IPS-20b (cell line): ENCODE results near the gene NFKB2.
A peak's percentile ranks its signal among the peaks of the same experiment; 100 is the strongest.

Experiments used
- H3K27ac ChIP-seq: one replicate; pipeline ENCODE4 v1.5.1; 2013; ENCODE audit warnings: low read length
- H3K27me3 ChIP-seq: 2 replicates; pipeline ENCODE4 v1.6.1; 2013; ENCODE audit warnings: mild to moderate bottlenecking, low read length, inconsistent platforms; ENCODE audit not compliant: insufficient read depth
- H3K36me3 ChIP-seq: 2 replicates; pipeline ENCODE4 v1.6.1; 2013; ENCODE audit warnings: low read depth, mild to moderate bottlenecking, inconsistent platforms, low read length, moderate library complexity; ENCODE audit not compliant: insufficient read depth
- H3K4me1 ChIP-seq: 2 replicates; pipeline ENCODE4 v1.6.1; 2013; ENCODE audit warnings: mild to moderate bottlenecking, control low read depth, inconsistent platforms, low read length, moderate library complexity; ENCODE audit not compliant: insufficient read depth
- H3K4me3 ChIP-seq: 2 replicates; pipeline ENCODE4 v1.5.1; 2013; ENCODE audit warnings: mild to moderate bottlenecking, low read length, inconsistent platforms
- H3K9ac ChIP-seq: 2 replicates; pipeline ENCODE4 v1.6.1; 2013; ENCODE audit warnings: low read depth, mild to moderate bottlenecking, inconsistent platforms, low read length, moderate library complexity
- H3K9me3 ChIP-seq: 2 replicates; pipeline ENCODE4 v1.6.1; 2013; ENCODE audit warnings: mild to moderate bottlenecking, low read depth, low read length, inconsistent platforms; ENCODE audit not compliant: insufficient read depth

The NFKB2 gene

GRCh38 chr10:102411341-102412255 lies 16.1 kb downstream of the NFKB2 start:
- no peak overlapping the region for H3K27ac ChIP-seq
- no peaks in the 10 kb centered on the region for H3K9me3 ChIP-seq
- no peak overlapping the region for H3K9ac ChIP-seq
- H3K27me3 ChIP-seq, result peaks cover 72% of the 10 kb centered on the region
- H3K4me1 ChIP-seq, result peaks cover 6% of the 10 kb centered on the region
- peak overlapping the region; percentile 63; the same call in 1 of the 2 replicates for H3K4me3 ChIP-seq
- H3K36me3 ChIP-seq, result no peaks in the 10 kb centered on the region

- Histone ChIP-seq H3K4me1 (peaks cover 6% of the 10 kb centered on the region), H3K27ac (no peak overlapping the region), H3K9ac (no peak overlapping the region), H3K4me3 (no peak overlapping the region), H3K9me3 (no peaks in the 10 kb centered on the region), H3K36me3 (no peaks in the 10 kb centered on the region), H3K27me3 (peaks cover 65% of the 10 kb centered on the region)
Observed at GRCh38 chr10:102412293-102412692, 16.8 kb downstream of the NFKB2 start.

DNA sequence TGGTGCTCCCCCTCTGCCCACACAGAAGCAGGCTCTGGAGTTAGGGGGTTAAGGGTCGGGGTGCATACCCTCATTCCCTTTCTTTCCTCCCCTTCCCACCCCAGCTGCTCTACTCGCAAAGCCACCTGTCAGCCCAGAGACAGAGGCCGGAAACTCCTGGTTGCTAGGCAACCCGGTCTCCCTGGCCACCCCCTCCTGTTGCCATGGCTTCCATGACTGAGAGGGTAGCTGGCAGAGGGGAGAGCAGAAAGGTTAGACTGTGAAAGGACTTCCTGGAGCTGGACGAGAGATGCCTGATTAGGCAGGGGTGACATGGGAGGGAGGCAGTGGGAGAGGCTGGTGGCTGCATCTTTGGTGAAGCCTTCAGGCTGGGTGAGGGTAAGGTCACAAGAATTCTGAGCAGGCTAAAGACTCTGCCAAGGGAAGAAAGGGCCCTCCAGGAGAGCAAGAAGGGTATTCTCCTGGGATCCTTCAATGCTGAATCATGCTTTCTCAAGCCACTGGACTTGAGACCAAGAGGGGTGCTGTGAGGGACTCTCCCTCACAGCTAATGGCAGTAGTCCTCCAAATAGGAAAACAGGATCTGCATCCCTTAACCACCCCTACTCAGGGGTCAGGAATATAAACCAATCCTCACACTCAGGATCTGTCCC lies 17.7 kb downstream of the NFKB2 start:
- Histone ChIP-seq H3K4me3 (no peak overlapping the region), H3K4me1 (peaks cover 9% of the 10 kb centered on the region), H3K27ac (no peak overlapping the region), H3K9ac (no peak overlapping the region), H3K9me3 (no peaks in the 10 kb centered on the region), H3K27me3 (peaks cover 63% of the 10 kb centered on the region), H3K36me3 (no peaks in the 10 kb centered on the region)

DNA sequence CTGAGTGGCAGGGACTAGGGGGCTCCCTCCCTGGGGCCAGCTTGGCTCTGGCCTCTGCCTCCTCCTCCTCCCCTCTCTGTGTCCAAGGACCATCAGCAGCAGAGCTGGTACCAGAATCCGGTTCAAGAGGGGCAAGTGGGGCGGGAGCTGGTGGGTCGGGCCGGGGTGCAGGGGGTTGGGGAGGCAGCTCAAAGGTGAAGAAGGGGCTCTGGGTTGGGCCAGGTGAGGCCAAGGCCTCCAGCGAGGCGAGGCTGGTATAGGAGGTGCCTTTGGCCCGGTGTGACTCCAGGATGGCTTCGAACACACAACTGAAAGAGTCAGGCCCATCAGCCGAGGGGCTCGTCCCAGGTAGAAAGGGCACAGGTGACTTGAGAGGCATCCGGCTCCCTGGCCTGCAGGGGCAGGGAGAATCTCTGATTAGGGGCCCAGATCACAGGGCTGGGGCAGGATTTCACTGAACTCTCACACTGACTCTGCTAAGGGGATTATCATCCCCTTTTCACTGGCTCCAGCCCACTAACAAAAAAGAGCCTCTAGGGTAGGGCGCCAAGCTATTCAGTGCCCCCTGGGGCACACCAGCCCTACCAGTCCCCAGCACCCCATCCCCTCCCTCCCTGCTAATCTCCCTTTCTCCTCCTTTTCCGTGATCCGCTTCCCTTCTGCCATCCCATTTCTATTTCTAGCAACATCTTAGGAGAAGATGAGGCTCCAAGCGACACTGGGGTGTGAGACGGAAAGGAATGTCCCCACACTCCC lies 18.5 kb downstream of the NFKB2 start:
- no peak overlapping the region for H3K27ac ChIP-seq

GRCh38 chr10:102414749-102415148 lies 19.2 kb downstream of the NFKB2 start:
- Histone ChIP-seq H3K9me3 (no peaks in the 10 kb centered on the region), H3K36me3 (no peaks in the 10 kb centered on the region), H3K4me3 (no peak overlapping the region), H3K4me1 (peaks cover 11% of the 10 kb centered on the region), H3K27me3 (peaks cover 56% of the 10 kb centered on the region), H3K27ac (no peak overlapping the region), H3K9ac (no peak overlapping the region)

More for the DNA sequence above, 18.5 kb downstream of the NFKB2 start:
- no peak overlapping the region for H3K9ac ChIP-seq
- H3K27me3 ChIP-seq, result peaks cover 61% of the 10 kb centered on the region
- H3K4me1 ChIP-seq, result peaks cover 11% of the 10 kb centered on the region
- H3K4me3 ChIP-seq, result no peak overlapping the region
- no peaks in the 10 kb centered on the region for H3K9me3 ChIP-seq
- no peaks in the 10 kb centered on the region for H3K36me3 ChIP-seq

DNA sequence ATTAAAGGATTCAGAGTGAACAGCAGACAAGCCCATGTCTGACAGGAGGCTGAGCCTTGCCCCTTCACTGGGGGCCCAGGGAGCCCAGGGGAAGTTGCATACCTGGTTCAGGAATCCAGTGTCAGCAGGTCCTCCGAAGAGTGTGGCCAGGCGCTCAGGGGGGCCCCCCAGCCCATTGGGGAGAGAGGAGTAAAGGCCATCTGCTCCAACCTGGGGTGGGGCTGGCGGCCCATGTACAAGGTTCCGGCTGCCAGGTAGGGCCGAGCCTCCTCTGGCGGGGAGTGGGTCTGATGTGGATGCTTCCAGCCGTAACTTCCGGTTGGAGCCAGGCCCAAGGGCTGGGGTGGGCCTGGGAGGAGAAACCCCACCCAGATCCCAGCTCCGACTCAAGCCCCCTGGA lies 20.8 kb downstream of the NFKB2 start:
- H3K9ac ChIP-seq, result no peak overlapping the region
- no peaks in the 10 kb centered on the region for H3K36me3 ChIP-seq
- H3K4me1 ChIP-seq, result peaks cover 11% of the 10 kb centered on the region
- H3K9me3 ChIP-seq, result no peaks in the 10 kb centered on the region
- H3K27ac ChIP-seq, result no peak overlapping the region
- no peak overlapping the region for H3K4me3 ChIP-seq
- peaks cover 41% of the 10 kb centered on the region for H3K27me3 ChIP-seq

DNA sequence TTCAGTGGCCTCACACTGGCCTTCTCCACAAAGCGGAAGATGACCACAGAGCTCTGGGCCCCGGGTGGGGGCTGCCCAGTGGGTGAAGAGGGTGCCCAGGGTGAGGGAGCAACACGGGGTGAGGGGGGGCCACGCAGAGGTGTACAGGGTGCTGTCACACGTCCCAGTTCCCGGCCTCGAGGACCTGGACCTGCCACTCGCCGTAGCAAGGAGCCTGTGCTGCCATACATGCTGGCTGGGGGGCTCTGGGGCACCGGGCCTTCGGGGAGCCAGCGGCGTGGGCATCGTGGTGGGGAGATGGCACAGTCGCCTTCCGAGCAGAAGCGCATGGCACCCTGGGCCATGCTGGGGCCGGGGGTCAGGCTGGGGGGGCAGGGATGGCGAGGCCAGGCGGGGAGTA lies 21.2 kb downstream of the NFKB2 start:
- peaks cover 11% of the 10 kb centered on the region for H3K4me1 ChIP-seq
- no peaks in the 10 kb centered on the region for H3K9me3 ChIP-seq
- no peak overlapping the region for H3K9ac ChIP-seq
- H3K27ac ChIP-seq, result no peak overlapping the region
- H3K27me3 ChIP-seq, result peaks cover 39% of the 10 kb centered on the region
- no peaks in the 10 kb centered on the region for H3K36me3 ChIP-seq
- H3K4me3 ChIP-seq, result no peak overlapping the region

DNA sequence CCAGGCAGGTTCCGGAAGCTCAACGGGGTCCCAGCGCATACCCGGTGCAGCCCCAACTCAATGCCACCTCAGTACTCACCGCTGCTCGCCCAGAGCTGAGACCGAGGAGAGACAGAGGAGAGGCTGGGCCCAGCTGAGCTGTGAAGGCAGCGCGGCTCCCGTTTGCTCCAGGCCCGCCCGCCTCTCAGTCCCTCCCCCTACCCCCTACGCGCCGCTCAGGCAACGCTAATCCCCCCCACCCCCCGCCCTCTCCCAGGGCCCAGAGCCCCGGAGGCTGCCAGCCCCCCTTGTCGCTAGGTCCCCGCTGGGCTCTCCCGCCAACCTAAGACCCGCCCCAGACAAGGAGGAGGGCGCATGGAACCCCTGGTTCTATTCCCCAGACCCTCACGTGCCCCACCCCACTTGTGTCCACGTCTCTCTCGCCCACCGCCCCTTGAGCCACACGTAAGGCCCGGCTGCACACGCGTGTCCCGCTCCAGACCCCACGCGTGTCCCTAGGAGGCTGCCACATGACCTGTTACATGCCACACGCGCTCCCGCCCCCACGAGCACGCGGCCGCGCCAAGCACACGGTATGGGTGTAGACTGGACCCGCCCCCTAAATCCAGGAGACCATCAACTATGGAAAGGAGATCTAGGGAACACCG lies 23.2 kb downstream of the NFKB2 start, which contains the start of gene PSD:
TSS of gene PSD (minus strand) at position 164 of the 647 bp plus-strand sequence. CDS start 1,747 bp downstream, outside the sequence.
- Histone ChIP-seq H3K9me3 (no peaks in the 10 kb centered on the region), H3K9ac (peak within 1 kb of the TSS; percentile 79; the same call in 1 of the 2 replicates), H3K36me3 (peaks cover 6% of the 10 kb centered on the region), H3K27me3 (peaks cover 32% of the 10 kb centered on the region), H3K4me1 (peaks cover 5% of the 10 kb centered on the region), H3K27ac (no peak within 1 kb of the TSS), H3K4me3 (peak within 1 kb of the TSS; percentile 90)

DNA sequence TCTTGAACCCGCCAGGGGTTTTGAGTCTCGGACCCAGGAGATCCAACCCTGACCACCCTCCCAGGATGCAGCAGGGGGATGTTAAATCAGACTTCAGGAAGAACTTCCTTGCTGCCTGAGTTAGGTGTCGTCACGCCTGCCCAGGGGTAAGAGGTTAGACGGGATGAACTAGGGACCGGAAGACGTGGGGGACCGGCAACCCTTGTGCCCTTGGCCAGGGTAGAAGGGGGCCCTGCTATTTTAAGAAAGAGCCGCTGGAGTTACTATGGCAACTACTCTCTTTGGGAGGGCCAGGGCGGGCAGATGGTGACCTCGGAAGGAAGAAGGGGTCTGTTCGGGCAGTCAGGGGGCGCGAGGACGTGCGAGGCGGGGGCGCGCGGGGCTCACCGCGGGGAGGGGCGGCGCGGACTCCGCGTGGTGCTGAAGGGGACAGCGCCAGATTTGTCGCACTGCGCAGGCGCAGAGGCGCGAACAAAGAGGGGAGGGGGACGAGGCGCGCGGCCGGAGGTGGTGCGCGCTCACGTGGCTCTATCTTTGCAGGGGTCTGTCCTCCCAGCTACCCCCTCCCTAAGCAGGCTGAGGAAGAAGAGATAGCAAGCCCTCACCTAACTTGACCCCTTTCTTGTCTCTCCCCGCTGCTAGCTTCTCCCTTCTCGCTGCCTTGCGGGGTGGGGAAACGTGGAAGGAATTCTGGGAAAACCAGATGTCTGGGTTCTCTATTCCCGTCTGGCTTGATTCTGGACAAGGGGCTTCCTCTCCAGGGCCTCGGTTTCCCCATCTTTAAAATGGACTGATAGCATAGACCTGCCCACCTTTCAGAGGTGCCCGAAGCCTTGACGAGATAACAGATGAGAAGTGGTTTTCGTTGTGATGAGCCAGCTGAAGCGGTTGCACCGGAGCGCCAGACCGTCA lies 24.0 kb downstream of the NFKB2 start:
- H3K27me3 ChIP-seq, result peaks cover 32% of the 10 kb centered on the region
- peak overlapping the region; percentile 79; the same call in 1 of the 2 replicates for H3K9ac ChIP-seq
- no peak overlapping the region for H3K27ac ChIP-seq
- H3K4me1 ChIP-seq, result peaks cover 5% of the 10 kb centered on the region
- H3K36me3 ChIP-seq, result peaks cover 13% of the 10 kb centered on the region
- H3K9me3 ChIP-seq, result no peaks in the 10 kb centered on the region
- H3K4me3 ChIP-seq, result peak overlapping the region; percentile 90

GRCh38 chr10:102420181-102420713 lies 24.7 kb downstream of the NFKB2 start:
- no peak overlapping the region for H3K27ac ChIP-seq

More at GRCh38 chr10:102420181-102420713, 24.7 kb downstream of the NFKB2 start:
- Histone ChIP-seq H3K4me1 (peaks cover 5% of the 10 kb centered on the region), H3K36me3 (peaks cover 13% of the 10 kb centered on the region), H3K27me3 (peaks cover 29% of the 10 kb centered on the region), H3K4me3 (peak overlapping the region; percentile 90), H3K9me3 (no peaks in the 10 kb centered on the region), H3K9ac (peak overlapping the region; percentile 79; the same call in 1 of the 2 replicates)
